ENCODE results near the gene NKX2-4.

Gene NKX2-4

DNA sequence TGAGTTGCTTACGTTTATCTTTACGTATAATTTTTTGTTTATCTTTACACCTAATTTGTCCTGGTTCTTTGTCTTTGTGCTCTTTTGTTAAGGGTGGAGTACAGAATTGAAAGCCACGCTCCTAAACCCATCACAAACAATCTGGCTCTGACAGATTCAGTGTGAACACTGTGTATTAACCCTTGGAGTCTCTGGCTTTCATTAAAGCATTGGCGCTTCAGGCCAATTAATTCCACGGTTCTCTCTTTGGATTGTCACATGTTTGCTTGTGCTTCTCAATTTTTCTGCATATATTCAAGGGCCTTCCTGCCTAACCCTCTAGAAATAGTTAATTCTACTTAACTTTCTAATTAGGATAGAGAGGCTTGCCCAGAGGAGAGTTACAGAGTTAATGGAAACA, 38.6 kb downstream of the NKX2-4 start:
- Histone ChIP-seq H3K4me3 (ENCODE audit: low read length) (no peak overlapping the region), H3K9me3 (ENCODE audit: control insufficient read depth, low read length) (no peaks in the 10 kb centered on the region), H3K36me3 (ENCODE audit: control insufficient read depth, insufficient read depth, low read length, severe bottlenecking) (peaks cover 77% of the 10 kb centered on the region), H3K27me3 (replicated peaks; ENCODE audit: control insufficient read depth, insufficient read depth, low read length) (no peaks in the 10 kb centered on the region), H3K4me1 (ENCODE audit: control insufficient read depth, insufficient read depth, low read length) (peaks cover 21% of the 10 kb centered on the region), H3K9ac (ENCODE audit: low read length) (no peak overlapping the region)
- DNase-seq (ENCODE audit: low read depth): no peak

DNA sequence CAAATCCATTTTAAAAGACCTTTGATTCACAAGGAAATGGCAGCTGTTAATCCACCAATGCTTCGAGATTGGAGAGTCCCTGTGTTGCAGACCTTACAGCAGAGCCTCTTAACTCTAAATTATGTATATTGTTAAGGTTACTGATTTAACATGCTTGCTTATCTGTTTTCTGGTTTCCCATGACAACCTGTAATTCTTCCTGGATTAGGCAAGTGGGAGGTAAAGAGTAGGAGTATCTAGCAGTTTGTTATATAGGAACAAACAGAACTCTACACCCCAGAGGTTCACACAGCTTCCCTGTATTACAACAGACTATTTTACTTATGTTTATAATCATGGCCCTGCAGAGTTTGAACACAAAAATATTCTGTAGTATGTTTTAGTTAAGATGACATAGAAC, 39.5 kb downstream of the NKX2-4 start:
- Histone ChIP-seq H3K4me3 (ENCODE audit: low read length) (no peak overlapping the region), H3K9ac (ENCODE audit: low read length) (no peak overlapping the region), H3K9me3 (ENCODE audit: control insufficient read depth, low read length) (no peaks in the 10 kb centered on the region), H3K27me3 (replicated peaks; ENCODE audit: control insufficient read depth, insufficient read depth, low read length) (no peaks in the 10 kb centered on the region), H3K4me1 (ENCODE audit: control insufficient read depth, insufficient read depth, low read length) (peaks cover 22% of the 10 kb centered on the region), H3K36me3 (ENCODE audit: control insufficient read depth, insufficient read depth, low read length, severe bottlenecking) (peaks cover 71% of the 10 kb centered on the region)
- DNase-seq (ENCODE audit: low read depth): no peak

DNA sequence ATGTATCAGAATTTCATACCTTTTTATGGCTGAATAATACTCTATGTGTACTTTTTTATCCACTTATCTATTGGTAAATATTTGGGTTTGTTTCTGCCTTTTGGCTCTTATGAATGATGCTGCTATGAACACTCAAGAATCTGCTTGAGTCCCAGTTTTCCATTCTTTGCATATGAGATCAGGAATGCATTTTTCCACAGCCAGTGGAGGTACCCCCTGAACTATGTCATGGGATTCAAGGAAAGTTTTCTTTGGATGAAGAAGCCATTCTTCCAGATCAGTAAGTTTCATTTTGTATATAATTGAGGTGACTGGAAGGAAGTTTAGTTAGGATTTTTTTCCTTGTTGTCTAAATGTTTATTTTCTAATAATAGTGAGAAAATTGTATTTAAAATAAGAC, 40.9 kb downstream of the NKX2-4 start:
- H3K4me3 ChIP-seq (ENCODE audit: low read length): no peak overlapping the region
- no peak for DNase-seq (ENCODE audit: low read depth)
- H3K36me3 ChIP-seq (ENCODE audit: control insufficient read depth, insufficient read depth, low read length, severe bottlenecking): peaks cover 60% of the 10 kb centered on the region
- no peaks in the 10 kb centered on the region for H3K9me3 ChIP-seq (ENCODE audit: control insufficient read depth, low read length)
- no peak overlapping the region for H3K9ac ChIP-seq (ENCODE audit: low read length)
- H3K27me3 ChIP-seq (replicated peaks; ENCODE audit: control insufficient read depth, insufficient read depth, low read length): no peaks in the 10 kb centered on the region
- peaks cover 22% of the 10 kb centered on the region for H3K4me1 ChIP-seq (ENCODE audit: control insufficient read depth, insufficient read depth, low read length)

DNA sequence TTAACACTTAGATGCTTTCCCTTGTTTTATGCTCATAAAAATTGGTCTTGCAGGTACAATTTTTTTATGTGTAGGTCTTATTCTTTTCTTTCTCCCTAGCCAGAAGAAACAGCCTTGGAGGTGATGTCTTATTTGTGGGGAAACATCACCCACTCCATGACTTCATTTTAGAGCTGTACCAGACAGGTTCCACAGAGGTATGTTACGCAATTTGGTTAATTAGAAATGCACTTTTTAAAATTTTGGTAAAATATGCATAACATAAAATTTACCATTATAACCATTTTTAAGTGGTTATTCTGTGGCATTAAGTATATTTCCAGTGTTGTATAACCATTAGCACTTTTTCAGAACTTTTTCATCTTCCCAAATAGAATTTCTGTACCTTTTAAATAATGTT, 41.3 kb downstream of the NKX2-4 start:
- peaks cover 64% of the 10 kb centered on the region for H3K36me3 ChIP-seq (ENCODE audit: control insufficient read depth, insufficient read depth, low read length, severe bottlenecking)
- H3K4me1 ChIP-seq (ENCODE audit: control insufficient read depth, insufficient read depth, low read length): peaks cover 18% of the 10 kb centered on the region
- no peak overlapping the region for H3K9ac ChIP-seq (ENCODE audit: low read length)
- H3K9me3 ChIP-seq (ENCODE audit: control insufficient read depth, low read length): no peaks in the 10 kb centered on the region
- DNase-seq (ENCODE audit: low read depth): no peak
- no peak overlapping the region for H3K4me3 ChIP-seq (ENCODE audit: low read length)
- no peaks in the 10 kb centered on the region for H3K27me3 ChIP-seq (replicated peaks; ENCODE audit: control insufficient read depth, insufficient read depth, low read length)

DNA sequence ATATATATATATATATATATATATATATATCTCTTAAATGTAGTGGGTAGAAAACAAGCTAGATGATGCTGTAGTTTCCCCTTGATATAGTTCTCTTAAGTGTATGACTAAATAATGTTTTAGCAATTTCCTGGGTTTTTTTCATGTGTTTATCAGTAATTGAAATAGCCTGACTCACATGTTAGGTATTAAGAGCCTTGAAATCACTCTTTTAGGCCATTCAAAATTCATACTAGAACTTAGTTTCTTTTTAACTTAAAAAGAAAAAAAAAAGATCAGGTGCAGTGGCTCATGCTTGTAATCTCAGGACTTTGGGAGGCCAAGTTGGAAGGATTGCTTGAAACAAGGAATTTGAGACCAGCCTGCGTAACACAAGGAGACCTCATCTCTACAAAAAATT, 44.1 kb downstream of the NKX2-4 start:
- Histone ChIP-seq H3K27me3 (replicated peaks; ENCODE audit: control insufficient read depth, insufficient read depth, low read length) (no peaks in the 10 kb centered on the region), H3K9ac (ENCODE audit: low read length) (no peak overlapping the region), H3K9me3 (ENCODE audit: control insufficient read depth, low read length) (no peaks in the 10 kb centered on the region), H3K4me1 (ENCODE audit: control insufficient read depth, insufficient read depth, low read length) (peaks cover 6% of the 10 kb centered on the region), H3K36me3 (ENCODE audit: control insufficient read depth, insufficient read depth, low read length, severe bottlenecking) (peaks cover 69% of the 10 kb centered on the region), H3K4me3 (ENCODE audit: low read length) (no peak overlapping the region)
- peak; percentile 59 for DNase-seq (ENCODE audit: low read depth)

DNA sequence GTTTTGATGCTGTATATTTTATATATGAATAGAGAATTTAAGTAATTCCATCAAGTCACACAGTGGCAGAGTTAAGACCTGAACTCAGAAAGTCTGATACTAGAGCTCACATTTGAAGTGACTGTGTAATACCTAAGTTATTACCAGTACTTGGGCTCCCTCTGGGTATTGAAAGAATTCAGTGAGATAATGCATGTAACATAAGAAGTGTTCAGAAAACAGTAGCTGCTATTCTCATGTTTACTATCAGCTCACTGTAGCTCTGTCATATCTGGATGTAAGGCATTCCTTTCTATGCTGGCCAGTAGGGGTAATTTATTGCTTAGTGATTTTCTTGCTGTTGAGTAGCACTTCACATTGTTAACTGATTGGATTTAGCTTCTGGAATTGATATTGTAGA, 44.6 kb downstream of the NKX2-4 start:
- Histone ChIP-seq H3K36me3 (ENCODE audit: control insufficient read depth, insufficient read depth, low read length, severe bottlenecking) (peaks cover 69% of the 10 kb centered on the region), H3K9me3 (ENCODE audit: control insufficient read depth, low read length) (no peaks in the 10 kb centered on the region)
- peak; percentile 52 for DNase-seq (ENCODE audit: low read depth)

More for the DNA sequence above, 44.6 kb downstream of the NKX2-4 start:
- Histone ChIP-seq H3K4me3 (ENCODE audit: low read length) (no peak overlapping the region), H3K9ac (ENCODE audit: low read length) (no peak overlapping the region), H3K4me1 (ENCODE audit: control insufficient read depth, insufficient read depth, low read length) (peaks cover 6% of the 10 kb centered on the region), H3K27me3 (replicated peaks; ENCODE audit: control insufficient read depth, insufficient read depth, low read length) (no peaks in the 10 kb centered on the region)

Measured in adipocyte (in vitro differentiated cells).